Neutrophil (primary cell): Measurements from ENCODE around the gene DDX17.

ENCODE experiments used
- H3K27ac ChIP-seq: fragments of 200-600 bp; sonication (generic); 2 replicates; pipeline ENCODE4 v1.5.1; 2016; ENCODE audit warnings: mild to moderate bottlenecking, moderate library complexity
- H3K27me3 ChIP-seq: fragments of 200-600 bp; sonication (generic); 2 replicates; pipeline ENCODE4 v1.6.0; 2016; ENCODE audit warnings: mild to moderate bottlenecking
- H3K36me3 ChIP-seq: fragments of 200-600 bp; sonication (generic); 2 replicates; pipeline ENCODE4 v1.5.1; 2017
- H3K4me1 ChIP-seq, 2 experiments: fragments of 200-600 bp in 1 of 2; sonication (generic) in 1 of 2; 1 replicate in 1 of 2; 2 replicates in 1 of 2; pipeline versions ENCODE4 v1.5.1 to v1.6.1; 2013 to 2016; ENCODE audit warnings: low read depth in 1 of 2, low read length in 1 of 2, mild to moderate bottlenecking in 1 of 2, moderate library complexity in 1 of 2; ENCODE audit not compliant: control insufficient read depth in 1 of 2, insufficient read depth in 1 of 2
- H3K4me3 ChIP-seq, 2 experiments: fragments of 200-600 bp in 1 of 2; sonication (generic) in 1 of 2; 1 replicate in 1 of 2; 2 replicates in 1 of 2; pipeline ENCODE4 v1.5.1; 2013 to 2016; ENCODE audit warnings: low read depth in 1 of 2, low read length in 1 of 2, mild to moderate bottlenecking in 1 of 2, moderate library complexity in 1 of 2
- H3K9me3 ChIP-seq: fragments of 200-600 bp; sonication (generic); 2 replicates; pipeline ENCODE4 v1.5.1; 2016
- CTCF ChIP-seq: fragments of 200-600 bp; sonication (generic); IDR thresholded peaks from 2 replicates; pipeline ENCODE4 v1.5.1; 2016; ENCODE audit warnings: antibody characterized with exemption

The DDX17 gene

GRCh38 chr22:38456272-38456835 is 49.8 kb downstream of the DDX17 start:
- H3K27ac ChIP-seq, result no peak overlapping the region
- TF ChIP-seq CTCF, result no peak
- H3K4me3 ChIP-seq, result no peak overlapping the region
- H3K9me3 ChIP-seq, result no peaks in the 10 kb centered on the region
- peaks cover 0 to 6% of the 10 kb centered on the region in 2 experiments for H3K4me1 ChIP-seq
- peaks cover 99% of the 10 kb centered on the region for H3K27me3 ChIP-seq
- H3K36me3 ChIP-seq, result no peaks in the 10 kb centered on the region

- Histone ChIP-seq H3K27me3 (peaks cover 99% of the 10 kb centered on the region), H3K4me1 (peaks cover 0 to 6% of the 10 kb centered on the region in 2 experiments), H3K36me3 (no peaks in the 10 kb centered on the region), H3K27ac (no peak overlapping the region), H3K4me3 (no peak overlapping the region), H3K9me3 (no peaks in the 10 kb centered on the region)
- TF ChIP-seq CTCF, result no peak
These were observed 50.4 kb downstream of the DDX17 start for GRCh38 chr22:38455530-38456271.

- no peak within 1 kb of the TSS for H3K4me3 ChIP-seq
- H3K27me3 ChIP-seq, result peaks cover 99% of the 10 kb centered on the region
- peaks cover 0 to 6% of the 10 kb centered on the region in 2 experiments for H3K4me1 ChIP-seq
- no peak for TF ChIP-seq CTCF
- no peaks in the 10 kb centered on the region for H3K36me3 ChIP-seq
- H3K9me3 ChIP-seq, result no peaks in the 10 kb centered on the region
- H3K27ac ChIP-seq, result no peak within 1 kb of the TSS
These were observed 51.0 kb downstream of the DDX17 start, which contains the start of gene KCNJ4 for GRCh38 chr22:38455076-38455529. KCNJ4 (minus strand) TSS chr22:38455199; CDS start chr22:38428132, 27,067 bp downstream.

GRCh38 chr22:38454353-38455075 is 51.6 kb downstream of the DDX17 start:
- no peak overlapping the region for H3K27ac ChIP-seq
- H3K4me3 ChIP-seq, result no peak overlapping the region
- H3K4me1 ChIP-seq, result peaks cover 0 to 6% of the 10 kb centered on the region in 2 experiments
- no peaks in the 10 kb centered on the region for H3K9me3 ChIP-seq
- H3K36me3 ChIP-seq, result no peaks in the 10 kb centered on the region
- peaks cover 99% of the 10 kb centered on the region for H3K27me3 ChIP-seq
- no peak for TF ChIP-seq CTCF

GRCh38 chr22:38453996-38454352 is 52.1 kb downstream of the DDX17 start:
- no peak for TF ChIP-seq CTCF
- H3K9me3 ChIP-seq, result no peaks in the 10 kb centered on the region
- H3K36me3 ChIP-seq, result no peaks in the 10 kb centered on the region
- H3K4me3 ChIP-seq, result no peak overlapping the region
- no peak overlapping the region for H3K27ac ChIP-seq
- H3K4me1 ChIP-seq, result peaks cover 0 to 6% of the 10 kb centered on the region in 2 experiments
- H3K27me3 ChIP-seq, result peaks cover 99% of the 10 kb centered on the region
